ENCODE measurements around the gene GALE. TPM values are rescaled to one million over a fixed set of nuclear protein-coding genes. Genes with fewer than 3 reads are reported as not detected.

GALE gene
- total RNA-seq, 2 experiments from 2014 or later = 16.8 to 17.9 TPM

DNA sequence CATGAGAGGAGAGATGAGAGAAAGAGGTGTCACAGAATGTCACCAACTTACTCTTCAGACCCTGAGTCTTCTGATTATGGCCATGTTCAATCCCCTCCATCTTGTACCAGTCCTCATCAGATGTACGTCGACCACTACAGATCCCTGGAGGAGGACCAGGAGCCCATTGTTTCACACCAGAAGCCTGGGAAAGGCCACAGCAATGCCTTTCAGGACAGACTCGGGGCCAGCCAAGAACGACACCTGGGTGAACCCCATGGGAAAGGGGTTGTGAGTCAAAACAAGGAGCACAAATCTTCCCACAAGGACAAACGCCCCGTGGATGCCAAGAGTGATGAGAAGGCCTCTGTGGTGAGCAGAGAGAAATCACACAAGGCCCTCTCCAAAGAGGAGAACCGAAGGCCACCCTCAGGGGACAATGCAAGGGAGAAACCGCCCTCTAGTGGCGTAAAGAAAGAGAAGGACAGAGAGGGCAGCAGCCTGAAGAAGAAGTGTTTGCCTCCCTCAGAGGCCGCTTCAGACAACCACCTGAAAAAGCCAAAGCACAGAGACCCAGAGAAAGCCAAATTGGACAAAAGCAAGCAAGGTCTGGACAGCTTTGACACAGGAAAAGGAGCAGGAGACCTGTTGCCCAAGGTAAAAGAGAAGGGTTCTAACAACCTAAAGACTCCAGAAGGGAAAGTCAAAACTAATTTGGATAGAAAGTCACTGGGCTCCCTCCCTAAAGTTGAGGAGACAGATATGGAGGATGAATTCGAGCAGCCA, 49.3 kb downstream of the GALE start:
- TSS peak; percentile 49 for BruUV-seq (replicated peaks)
- Histone ChIP-seq H3K36me3 (ENCODE audit: insufficient read depth, low read length) (peaks cover 95% of the 10 kb centered on the region), H3K4me2 (ENCODE audit: low read length) (no peak overlapping the region), H3K79me2 (ENCODE audit: insufficient read depth, low read depth, low read length) (peaks cover 43% of the 10 kb centered on the region), H3K9me2 (ENCODE audit: insufficient read depth, low read length) (no peaks in the 10 kb centered on the region), H3K9me3 (ENCODE audit: low read length) (no peaks in the 10 kb centered on the region), H3K4me1 (ENCODE audit: insufficient read depth, low read length, poor library complexity, severe bottlenecking) (peaks cover 7% of the 10 kb centered on the region), H4K20me1 (ENCODE audit: insufficient read depth, low read length) (peaks cover 17% of the 10 kb centered on the region), H3K27ac (ENCODE audit: low read depth, low read length, poor library complexity, severe bottlenecking) (no peak overlapping the region), H3K4me3 (ENCODE audit: low read depth, low read length, poor library complexity, severe bottlenecking) (no peak overlapping the region), H2AFZ (ENCODE audit: low read length) (no peak overlapping the region)
- DNase-seq (ENCODE audit: low spot score) = peak; percentile 76
- ChIA-PET POLR2A (interaction anchor here (0.6 kb wide), 1 partner anchor 770 kb away, joined by 3 read pairs; no protein-coding TSS in a partner anchor), CTCF (ENCODE audit: unreplicated experiment) (no interaction called here)
- intact Hi-C loops (cut with micrococcal nuclease; ENCODE audit: unreplicated experiment) = loop anchor here (1.0 to 5.0 kb wide), 3 partner anchors 34 to 206 kb away; no protein-coding TSS in a partner anchor
- no peak for TF ChIP-seq EZH2phosphoT487 (IDR thresholded peaks at IDR 0.05; ENCODE audit: borderline replicate concordance, low read depth, low read length)
- peak; percentile 92 for TF ChIP-seq CTCF (conservative IDR thresholded peaks at IDR 0.05; ENCODE audit: low read length)

GRCh38 chr1:23748016-23748415, 52.5 kb downstream of the GALE start:
- Histone ChIP-seq H2AFZ (ENCODE audit: low read length) (no peak overlapping the region), H4K20me1 (ENCODE audit: insufficient read depth, low read length) (peaks cover 19% of the 10 kb centered on the region), H3K36me3 (ENCODE audit: insufficient read depth, low read length) (peaks cover 69% of the 10 kb centered on the region), H3K4me1 (ENCODE audit: insufficient read depth, low read length, poor library complexity, severe bottlenecking) (peaks cover 19% of the 10 kb centered on the region), H3K9me2 (ENCODE audit: insufficient read depth, low read length) (no peaks in the 10 kb centered on the region), H3K4me2 (ENCODE audit: low read length) (no peak overlapping the region), H3K79me2 (ENCODE audit: insufficient read depth, low read depth, low read length) (peaks cover 67% of the 10 kb centered on the region), H3K9me3 (ENCODE audit: low read length) (no peaks in the 10 kb centered on the region), H3K4me3 (ENCODE audit: low read depth, low read length, poor library complexity, severe bottlenecking) (no peak overlapping the region), H3K27ac (ENCODE audit: low read depth, low read length, poor library complexity, severe bottlenecking) (no peak overlapping the region)
- CTCF ChIA-PET (ENCODE audit: unreplicated experiment) = no interaction called here
- POLR2A ChIA-PET = no interaction called here
- intact Hi-C loops (cut with micrococcal nuclease; ENCODE audit: unreplicated experiment) = loop anchor here (10.0 kb wide), 1 partner anchor 253 kb away; no protein-coding TSS in a partner anchor
- no peak for DNase-seq (ENCODE audit: low spot score)
- TF ChIP-seq EZH2phosphoT487 (IDR thresholded peaks at IDR 0.05; ENCODE audit: borderline replicate concordance, low read depth, low read length) (no peak), CTCF (conservative IDR thresholded peaks at IDR 0.05; ENCODE audit: low read length) (no peak)
- BruUV-seq (replicated peaks) = no TSS peak

Other genes starting within 250 kb of the GALE start
- gene ID3, start 241.3 kb downstream of the GALE start, total RNA-seq (2014; rRNA removed; shearing (Covaris generic)) = 1,286 and 1,658 TPM in 2 replicates
- gene ID3, start 241.3 kb downstream of the GALE start, total RNA-seq (2022) = 621 and 629 TPM in 2 replicates
- 1,891 and 2,496 TPM in 2 replicates for gene RPL11, start 108.9 kb downstream of the GALE start, total RNA-seq (2014; rRNA removed; shearing (Covaris generic))
- 1,767 and 1,774 TPM in 2 replicates for gene RPL11, start 108.9 kb downstream of the GALE start, total RNA-seq (2022)
- 24.7 and 29.1 TPM in 2 replicates for gene ELOA, start 57.3 kb downstream of the GALE start, total RNA-seq (2014; rRNA removed; shearing (Covaris generic))
- gene ELOA, start 57.3 kb downstream of the GALE start, total RNA-seq (2022) = 35.8 and 41.0 TPM in 2 replicates
- gene PITHD1, start 22.3 kb downstream of the GALE start, total RNA-seq (2014; rRNA removed; shearing (Covaris generic)) = 89.9 and 90.8 TPM in 2 replicates
- 63.6 and 67.2 TPM in 2 replicates for gene PITHD1, start 22.3 kb downstream of the GALE start, total RNA-seq (2022)
- gene LYPLA2, start 9.6 kb downstream of the GALE start, total RNA-seq (2014; rRNA removed; shearing (Covaris generic)) = 65.1 and 91.2 TPM in 2 replicates
- 66.5 and 68.3 TPM in 2 replicates for gene LYPLA2, start 9.6 kb downstream of the GALE start, total RNA-seq (2022)
- gene HMGCL, start 24.7 kb upstream of the GALE start, total RNA-seq (2014; rRNA removed; shearing (Covaris generic)) = 9.0 and 13.1 TPM in 2 replicates
- 27.4 and 30.7 TPM in 2 replicates for gene HMGCL, start 24.7 kb upstream of the GALE start, total RNA-seq (2022)
- 9.1 and 9.3 TPM in 2 replicates for gene FUCA1, start 67.5 kb upstream of the GALE start, total RNA-seq (2014; rRNA removed; shearing (Covaris generic))
- gene FUCA1, start 67.5 kb upstream of the GALE start, total RNA-seq (2022) = 9.3 and 9.9 TPM in 2 replicates
- gene CNR2, start 112.6 kb upstream of the GALE start, total RNA-seq (2014; rRNA removed; shearing (Covaris generic)) = 11.2 and 14.1 TPM in 2 replicates
- 13.2 and 17.0 TPM in 2 replicates for gene CNR2, start 112.6 kb upstream of the GALE start, total RNA-seq (2022)
- 129 and 143 TPM in 2 replicates for gene PNRC2, start 159.1 kb upstream of the GALE start, total RNA-seq (2014; rRNA removed; shearing (Covaris generic))
- gene PNRC2, start 159.1 kb upstream of the GALE start, total RNA-seq (2022) = 198 and 210 TPM in 2 replicates
- gene SRSF10, start 179.6 kb upstream of the GALE start, total RNA-seq (2014; rRNA removed; shearing (Covaris generic)) = 229 and 293 TPM in 2 replicates
- gene SRSF10, start 179.6 kb upstream of the GALE start, total RNA-seq (2022) = 335 and 394 TPM in 2 replicates

Measured in OCI-LY7 (cell line).